CD8-positive, alpha-beta memory T cell (primary cell): ENCODE results near the gene MTA1. TPM values are rescaled to one million over a fixed set of nuclear protein-coding genes. Genes with fewer than 3 reads are reported as not detected.
A peak's percentile ranks its signal among the peaks of the same experiment; 100 is the strongest.

Experiments
- CTCF ChIA-PET: fragments of 350-600 bp; sonication (Branson Sonifier 250); formaldehyde crosslinking; loops from one replicate; lab custom pipeline; 2021; ENCODE audit warnings: antibody characterized with exemption; lab: Charles Lee
- POLR2A ChIA-PET: fragments of 350-600 bp; sonication (Branson Sonifier 250); formaldehyde crosslinking; loops from one replicate; lab custom pipeline; 2021; ENCODE audit warnings: antibody characterized with exemption; lab: Charles Lee
- DNase-seq, 5 donors: peaks; one replicate each; pipeline versions ENCODE4 v3.0.0 to v3.0.0-alpha.2; 2020 to 2022; ENCODE audit warnings: mixed read lengths in 1 of 5
- H3K27ac ChIP-seq: one replicate; pipeline ENCODE4 v1.7.0; 2013; ENCODE audit warnings: low read depth, mild to moderate bottlenecking, low read length, moderate library complexity
- H3K27me3 ChIP-seq: 2 replicates; pipeline ENCODE4 v1.7.0; 2013; ENCODE audit warnings: low read length, mild to moderate bottlenecking; ENCODE audit not compliant: insufficient read depth, poor library complexity, severe bottlenecking
- H3K36me3 ChIP-seq: 2 replicates; pipeline ENCODE4 v1.7.0; 2013; ENCODE audit warnings: mild to moderate bottlenecking, low read length, moderate library complexity; ENCODE audit not compliant: insufficient read depth
- H3K4me1 ChIP-seq: 2 replicates; pipeline ENCODE4 v1.7.0; 2013; ENCODE audit warnings: mild to moderate bottlenecking, low read length, moderate library complexity; ENCODE audit not compliant: insufficient read depth
- H3K4me3 ChIP-seq: 2 replicates; pipeline ENCODE4 v1.7.0; 2013; ENCODE audit warnings: mild to moderate bottlenecking, low read length
- H3K9me3 ChIP-seq: 2 replicates; pipeline ENCODE4 v1.7.0; 2013; ENCODE audit warnings: mild to moderate bottlenecking, low read length
- H3K27ac Mint-ChIP-seq, 8 donors: one replicate each; pipeline ENCODE4 v1.8.0; 2020 to 2021; ENCODE audit warnings: mixed read lengths in 8 of 8, mild to moderate bottlenecking in 6 of 8, inconsistent platforms in 3 of 8, moderate library complexity in 3 of 8
- H3K27me3 Mint-ChIP-seq, 2 donors: one replicate each; pipeline ENCODE4 v1.8.0; 2020 to 2021; ENCODE audit warnings: mixed read lengths in 2 of 2, mild to moderate bottlenecking in 1 of 2, moderate library complexity in 1 of 2
- H3K36me3 Mint-ChIP-seq, 3 donors: one replicate each; pipeline ENCODE4 v1.8.0; 2020 to 2021; ENCODE audit warnings: mixed read lengths in 3 of 3, inconsistent platforms in 1 of 3, mild to moderate bottlenecking in 1 of 3
- H3K4me1 Mint-ChIP-seq, 3 donors: one replicate each; pipeline ENCODE4 v1.8.0; 2020 to 2021; ENCODE audit warnings: mixed read lengths in 3 of 3, inconsistent platforms in 1 of 3, mild to moderate bottlenecking in 1 of 3
- H3K4me3 Mint-ChIP-seq, 7 donors: one replicate each; pipeline ENCODE4 v1.8.0; 2020 to 2021; ENCODE audit warnings: mixed read lengths in 7 of 7, mild to moderate bottlenecking in 6 of 7, moderate library complexity in 4 of 7, inconsistent platforms in 2 of 7
- H3K9me3 Mint-ChIP-seq, 5 donors: one replicate each; pipeline ENCODE4 v1.8.0; 2020 to 2022; ENCODE audit warnings: mixed read lengths in 5 of 5, mild to moderate bottlenecking in 3 of 5, moderate library complexity in 2 of 5, inconsistent platforms in 1 of 5
- polyA plus RNA-seq: library from polyadenylated mRNA; unstranded; fragments of 300-500 nt; fragmentation: Illumina TruSeq; gene quantifications from one replicate; pipeline ENCODE4 v1.2.3, GENCODE V29; 2021
- total RNA-seq, 2 experiments: library from RNA; stranded (reverse); gene quantifications; one replicate each; pipeline ENCODE4 v1.2.3, GENCODE V29; 2021

Gene MTA1
- total and polyA plus RNA-seq, 3 experiments from 2014 or later, result 6.1 to 129 (median 124) TPM

- no peak for DNase-seq
- Histone ChIP-seq H3K27me3 (no peaks in the 10 kb centered on the region), H3K36me3 (no peaks in the 10 kb centered on the region), H3K4me3 (peak overlapping the region; percentile 59), H3K4me1 (peaks cover 31% of the 10 kb centered on the region), H3K9me3 (no peaks in the 10 kb centered on the region), H3K27ac (peak overlapping the region; percentile 51)
- Mint-ChIP-seq H3K9me3 (no peaks in the 10 kb centered on the region), H3K27ac (peak overlapping the region; percentile 64 to 92 (median 75)), H3K4me3 (peak overlapping the region; percentile 78 to 93 (median 87)), H3K36me3 (peaks cover 0 to 4% (median 0%) of the 10 kb centered on the region in 3 donors), H3K27me3 (peaks cover 2 to 4% of the 10 kb centered on the region in 2 donors), H3K4me1 (peaks cover 21 to 37% (median 23%) of the 10 kb centered on the region in 3 donors)
- ChIA-PET POLR2A (no interaction called here), CTCF (interaction anchor here (1.2 to 1.3 kb wide), 2 partner anchors 50 to 69 kb away, joined by 3 to 5 read pairs; no protein-coding TSS in a partner anchor)
Measured at GRCh38 chr14:105420974-105421674, 1.5 kb downstream of the MTA1 start.

DNA sequence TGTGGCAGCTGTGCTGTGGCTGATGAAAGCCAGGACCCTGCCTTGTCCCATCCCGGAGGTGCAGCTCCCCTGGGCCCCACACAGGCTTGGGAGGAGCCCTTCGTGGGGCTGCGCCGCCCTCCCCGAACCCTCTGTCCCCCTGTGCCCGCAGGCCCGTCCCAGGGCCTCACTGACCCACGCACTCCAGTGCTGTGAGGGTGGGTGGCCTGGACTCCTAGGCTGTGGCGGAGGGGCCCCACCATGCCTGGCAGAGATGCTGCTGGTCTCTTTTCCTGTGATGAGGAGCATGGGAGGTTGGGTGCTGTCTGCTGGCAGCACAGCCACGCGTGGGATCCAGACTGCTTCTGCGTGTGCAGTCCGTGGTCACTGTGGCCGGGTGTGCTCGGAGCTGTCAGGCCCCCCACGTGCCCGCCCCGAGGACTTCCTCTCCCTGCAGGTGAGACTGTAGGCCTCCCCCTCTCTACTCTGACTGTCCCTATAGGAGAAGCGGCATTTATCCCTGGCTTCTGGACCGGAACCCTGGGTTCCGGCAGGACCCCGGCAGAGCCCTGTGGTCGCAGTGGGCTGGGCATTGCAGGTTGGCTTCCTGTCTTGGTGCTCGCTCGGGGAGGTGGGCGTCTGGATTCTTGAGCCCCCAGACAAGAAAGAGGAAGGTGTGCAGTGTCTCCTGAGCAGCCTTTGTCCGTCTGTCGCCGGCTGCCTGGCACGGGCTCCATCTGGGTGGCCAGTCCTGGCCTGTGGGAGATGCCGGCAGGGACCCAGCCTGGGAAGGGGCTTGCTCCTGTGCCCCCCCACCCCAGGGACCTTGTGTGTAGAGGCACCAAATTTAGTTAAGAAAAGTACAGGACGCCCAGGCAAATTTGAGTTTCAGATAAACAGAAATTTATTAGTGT is 2.3 kb downstream of the MTA1 start:
- peak in 1 of 5 donors; percentile 20 for DNase-seq
- peaks cover 0 to 9% (median under 1%) of the 10 kb centered on the region in 3 donors for H3K36me3 Mint-ChIP-seq
- no peaks in the 10 kb centered on the region for H3K36me3 ChIP-seq
- H3K4me3 Mint-ChIP-seq, result peak overlapping the region; percentile 65 to 93 (median 87)
- peaks cover 24 to 44% (median 26%) of the 10 kb centered on the region in 3 donors for H3K4me1 Mint-ChIP-seq
- ChIA-PET CTCF (interaction anchor here (1.2 to 1.3 kb wide), 2 partner anchors 51 to 68 kb away, joined by 3 to 5 read pairs; no protein-coding TSS in a partner anchor), POLR2A (no interaction called here)
- no peak overlapping the region for H3K27ac ChIP-seq
- no peaks in the 10 kb centered on the region for H3K27me3 ChIP-seq
- peaks cover 0 to 2% of the 10 kb centered on the region in 2 donors for H3K27me3 Mint-ChIP-seq
- H3K9me3 ChIP-seq, result no peaks in the 10 kb centered on the region
- peaks cover 31% of the 10 kb centered on the region for H3K4me1 ChIP-seq
- no peaks in the 10 kb centered on the region for H3K9me3 Mint-ChIP-seq
- H3K4me3 ChIP-seq, result no peak overlapping the region
- peak overlapping the region; percentile 61 to 92 (median 77) for H3K27ac Mint-ChIP-seq

DNA sequence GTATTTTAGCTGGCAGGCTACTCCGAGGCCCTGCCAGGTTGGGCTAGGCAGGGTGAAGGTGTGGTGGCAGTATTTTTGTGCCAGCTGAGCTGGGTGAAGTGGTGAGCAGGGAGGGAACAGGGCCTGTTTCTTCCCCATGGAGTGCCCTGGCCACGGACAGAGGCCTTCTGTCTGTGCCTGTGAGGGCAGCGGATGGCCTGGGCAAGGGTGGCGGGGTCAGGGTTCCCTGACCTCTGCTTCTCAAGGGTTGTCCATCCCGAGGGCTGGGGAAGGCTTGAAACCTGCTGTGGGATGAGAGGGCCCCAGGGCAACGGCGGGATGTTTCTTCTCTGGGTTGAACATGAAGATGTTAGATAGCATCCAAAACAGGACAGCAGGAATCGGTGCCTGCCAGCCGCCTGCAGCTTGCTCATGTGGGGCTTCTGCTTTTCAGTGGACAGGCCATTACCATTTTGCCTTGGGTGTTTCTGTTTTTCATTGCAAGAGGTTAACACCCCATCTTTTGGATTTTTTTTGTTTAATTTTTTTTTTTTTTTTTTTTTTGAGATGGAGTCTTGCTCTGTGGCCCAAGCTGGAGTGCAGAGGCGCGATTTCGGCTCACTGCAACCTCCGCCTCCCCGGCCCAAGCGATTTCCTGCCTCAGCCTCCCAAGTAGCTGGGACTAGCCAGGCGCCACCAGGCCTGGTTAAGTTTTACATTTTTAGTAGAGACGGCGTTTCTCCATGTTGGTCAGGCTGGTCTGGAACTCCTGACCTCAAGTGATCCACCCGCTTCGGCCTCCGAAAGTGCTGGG is 3.3 kb downstream of the MTA1 start:
- CTCF ChIA-PET, result interaction anchor here (1.3 kb wide), 1 partner anchor 52 kb away, joined by 3 read pairs; no protein-coding TSS in a partner anchor
- peak overlapping the region in 4 of 8 donors; percentile 21 to 91 (median 71) for H3K27ac Mint-ChIP-seq

DNA sequence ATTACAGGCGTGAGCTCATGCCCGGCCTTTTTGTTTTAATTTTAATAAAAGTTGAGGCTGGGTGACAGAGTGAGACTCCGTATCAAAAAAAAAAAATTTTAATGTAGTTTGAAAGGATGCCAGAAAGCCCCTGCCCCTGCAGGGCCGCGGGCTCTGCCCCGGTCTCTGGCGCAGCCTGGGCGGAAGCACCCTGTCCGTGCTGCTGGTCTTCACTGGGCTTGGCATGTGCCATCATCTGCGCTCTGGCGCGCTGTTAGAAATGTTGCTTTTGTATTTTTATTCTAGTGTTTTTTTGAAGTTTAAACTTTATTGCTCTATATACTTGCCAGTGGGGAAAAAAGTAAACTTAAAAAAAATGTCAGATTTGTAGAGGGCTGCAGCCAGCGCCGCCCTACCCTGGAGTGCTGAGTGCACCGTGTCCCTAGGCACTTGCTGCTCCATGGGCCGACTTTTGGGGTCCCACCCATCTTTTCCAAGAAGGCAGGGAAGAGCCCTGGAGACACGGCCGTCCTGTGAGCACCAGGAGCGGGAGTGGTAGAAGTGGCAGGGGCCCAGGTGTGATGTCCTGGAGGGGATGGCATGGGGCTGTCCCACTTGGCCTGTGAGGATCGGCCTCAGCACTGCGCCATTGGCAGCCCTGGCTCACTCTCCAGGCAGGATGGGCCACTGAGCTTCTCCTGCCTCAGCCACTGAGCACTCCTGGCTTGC is 4.0 kb downstream of the MTA1 start:
- Mint-ChIP-seq H3K27me3 (peaks cover 0 to 2% of the 10 kb centered on the region in 2 donors), H3K27ac (peak overlapping the region in 3 of 8 donors; percentile 19 to 71 (median 60)), H3K36me3 (peaks cover 0 to 16% (median 3%) of the 10 kb centered on the region in 3 donors), H3K4me1 (peaks cover 34 to 54% (median 35%) of the 10 kb centered on the region in 3 donors), H3K4me3 (peak overlapping the region in 3 of 7 donors; percentile 1 to 74 (median 32)), H3K9me3 (no peaks in the 10 kb centered on the region)
- Histone ChIP-seq H3K36me3 (no peaks in the 10 kb centered on the region), H3K9me3 (no peaks in the 10 kb centered on the region), H3K27ac (no peak overlapping the region), H3K4me1 (peaks cover 30% of the 10 kb centered on the region), H3K4me3 (no peak overlapping the region), H3K27me3 (no peaks in the 10 kb centered on the region)
- POLR2A ChIA-PET, result no interaction called here
- CTCF ChIA-PET, result no interaction called here
- DNase-seq, result no peak

More for the DNA sequence above, 3.3 kb downstream of the MTA1 start:
- H3K9me3 ChIP-seq, result no peaks in the 10 kb centered on the region
- peak overlapping the region in 3 of 7 donors; percentile 10 to 59 (median 23) for H3K4me3 Mint-ChIP-seq
- no peak for DNase-seq
- H3K36me3 Mint-ChIP-seq, result peaks cover 0 to 13% (median 3%) of the 10 kb centered on the region in 3 donors
- no peaks in the 10 kb centered on the region for H3K9me3 Mint-ChIP-seq
- peaks cover 29 to 51% (median 30%) of the 10 kb centered on the region in 3 donors for H3K4me1 Mint-ChIP-seq
- H3K4me3 ChIP-seq, result no peak overlapping the region
- peaks cover 0 to 2% of the 10 kb centered on the region in 2 donors for H3K27me3 Mint-ChIP-seq
- H3K27me3 ChIP-seq, result no peaks in the 10 kb centered on the region
- no peaks in the 10 kb centered on the region for H3K36me3 ChIP-seq
- no peak overlapping the region for H3K27ac ChIP-seq
- H3K4me1 ChIP-seq, result peaks cover 31% of the 10 kb centered on the region
- POLR2A ChIA-PET, result no interaction called here

DNA sequence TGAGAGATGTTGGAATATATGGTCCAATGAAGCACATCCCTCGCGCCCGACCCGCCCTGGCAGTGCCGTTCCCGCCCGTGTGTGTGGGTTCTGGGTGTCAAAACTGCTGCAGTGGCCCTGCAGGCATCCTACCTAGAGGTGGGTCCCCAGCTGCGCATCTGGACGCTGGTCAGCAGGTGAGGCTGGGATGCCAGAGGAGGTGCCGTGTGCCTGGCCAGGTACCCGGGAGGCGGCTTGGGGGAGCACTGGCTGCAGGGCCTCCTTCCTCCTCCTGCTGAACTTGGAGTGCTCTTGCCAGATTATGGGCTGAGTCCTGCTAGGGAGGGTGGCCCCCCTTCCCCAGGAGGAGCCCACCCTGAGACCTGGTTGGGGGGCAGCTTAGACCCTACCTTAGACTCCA is 5.2 kb downstream of the MTA1 start:
- H3K9me3 Mint-ChIP-seq, result no peaks in the 10 kb centered on the region
- no peak for DNase-seq
- H3K4me3 Mint-ChIP-seq, result no peak overlapping the region
- peaks cover 0 to 18% (median 3%) of the 10 kb centered on the region in 3 donors for H3K36me3 Mint-ChIP-seq
- CTCF ChIA-PET, result no interaction called here
- no peaks in the 10 kb centered on the region for H3K27me3 Mint-ChIP-seq
- no peaks in the 10 kb centered on the region for H3K27me3 ChIP-seq
- no peaks in the 10 kb centered on the region for H3K36me3 ChIP-seq
- peaks cover 22% of the 10 kb centered on the region for H3K4me1 ChIP-seq
- H3K9me3 ChIP-seq, result no peaks in the 10 kb centered on the region
- no peak overlapping the region for H3K27ac ChIP-seq
- H3K27ac Mint-ChIP-seq, result no peak overlapping the region
- peaks cover 34 to 54% (median 35%) of the 10 kb centered on the region in 3 donors for H3K4me1 Mint-ChIP-seq
- POLR2A ChIA-PET, result interaction anchor here (0.7 kb wide), 1 partner anchor 9 kb away, joined by 3 read pairs; no protein-coding TSS in a partner anchor
- no peak overlapping the region for H3K4me3 ChIP-seq

- no peak overlapping the region for H3K4me3 Mint-ChIP-seq
- H3K36me3 Mint-ChIP-seq, result peaks cover 3 to 27% (median 6%) of the 10 kb centered on the region in 3 donors
- H3K4me1 ChIP-seq, result peaks cover 17% of the 10 kb centered on the region
- H3K27ac ChIP-seq, result no peak overlapping the region
- H3K9me3 Mint-ChIP-seq, result no peaks in the 10 kb centered on the region
- no peaks in the 10 kb centered on the region for H3K9me3 ChIP-seq
- H3K27me3 ChIP-seq, result no peaks in the 10 kb centered on the region
- H3K4me1 Mint-ChIP-seq, result peaks cover 36 to 51% (median 38%) of the 10 kb centered on the region in 3 donors
- no peak overlapping the region for H3K27ac Mint-ChIP-seq
- no peaks in the 10 kb centered on the region for H3K36me3 ChIP-seq
- no peak for DNase-seq
- POLR2A ChIA-PET, result no interaction called here
- CTCF ChIA-PET, result no interaction called here
- H3K4me3 ChIP-seq, result no peak overlapping the region
- H3K27me3 Mint-ChIP-seq, result no peaks in the 10 kb centered on the region
Measured at GRCh38 chr14:105425823-105426247, 6.2 kb downstream of the MTA1 start.
